ENCODE results near the gene LPAR1.

DNA sequence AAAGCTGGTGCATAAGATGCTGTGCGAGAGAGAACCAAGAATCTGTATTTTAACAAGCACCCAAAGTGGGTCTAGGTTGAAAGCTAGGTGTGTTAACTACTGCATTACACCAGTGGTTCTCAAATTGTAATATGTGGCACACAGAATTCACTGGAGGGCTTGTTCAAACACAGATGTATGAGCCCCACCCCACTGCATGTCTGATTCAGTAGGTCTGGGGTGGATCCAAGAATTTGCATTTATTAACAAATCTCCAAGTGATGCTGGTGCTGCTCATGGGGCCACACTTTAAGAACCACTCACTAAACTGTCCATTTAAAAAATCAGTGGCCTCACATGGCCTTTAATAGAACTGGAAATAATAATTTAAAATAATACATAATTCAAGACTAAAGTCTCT lies 40.4 kb downstream of the LPAR1 start:
- TF ChIP-seq, protein P1, sequence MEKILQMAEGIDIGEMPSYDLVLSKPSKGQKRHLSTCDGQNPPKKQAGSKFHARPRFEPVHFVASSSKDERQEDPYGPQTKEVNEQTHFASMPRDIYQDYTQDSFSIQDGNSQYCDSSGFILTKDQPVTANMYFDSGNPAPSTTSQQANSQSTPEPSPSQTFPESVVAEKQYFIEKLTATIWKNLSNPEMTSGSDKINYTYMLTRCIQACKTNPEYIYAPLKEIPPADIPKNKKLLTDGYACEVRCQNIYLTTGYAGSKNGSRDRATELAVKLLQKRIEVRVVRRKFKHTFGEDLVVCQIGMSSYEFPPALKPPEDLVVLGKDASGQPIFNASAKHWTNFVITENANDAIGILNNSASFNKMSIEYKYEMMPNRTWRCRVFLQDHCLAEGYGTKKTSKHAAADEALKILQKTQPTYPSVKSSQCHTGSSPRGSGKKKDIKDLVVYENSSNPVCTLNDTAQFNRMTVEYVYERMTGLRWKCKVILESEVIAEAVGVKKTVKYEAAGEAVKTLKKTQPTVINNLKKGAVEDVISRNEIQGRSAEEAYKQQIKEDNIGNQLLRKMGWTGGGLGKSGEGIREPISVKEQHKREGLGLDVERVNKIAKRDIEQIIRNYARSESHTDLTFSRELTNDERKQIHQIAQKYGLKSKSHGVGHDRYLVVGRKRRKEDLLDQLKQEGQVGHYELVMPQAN (IDR thresholded peaks at IDR 0.05; ENCODE audit: borderline replicate concordance), result no peak
- TF ChIP-seq, protein P2, sequence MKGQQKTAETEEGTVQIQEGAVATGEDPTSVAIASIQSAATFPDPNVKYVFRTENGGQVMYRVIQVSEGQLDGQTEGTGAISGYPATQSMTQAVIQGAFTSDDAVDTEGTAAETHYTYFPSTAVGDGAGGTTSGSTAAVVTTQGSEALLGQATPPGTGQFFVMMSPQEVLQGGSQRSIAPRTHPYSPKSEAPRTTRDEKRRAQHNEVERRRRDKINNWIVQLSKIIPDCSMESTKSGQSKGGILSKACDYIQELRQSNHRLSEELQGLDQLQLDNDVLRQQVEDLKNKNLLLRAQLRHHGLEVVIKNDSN (CRISPR knock-in tag; IDR thresholded peaks at IDR 0.05), result no peak
- TF ChIP-seq JUND (IDR thresholded peaks at IDR 0.05; ENCODE audit: borderline replicate concordance, low read depth, low read length) (no peak), JUND (tag; IDR thresholded peaks at IDR 0.05; ENCODE audit: borderline replicate concordance, low read depth, low read length) (no peak), POLR2A (conservative IDR thresholded peaks at IDR 0.05) (no peak), RFX5 (IDR thresholded peaks at IDR 0.05; ENCODE audit: low read depth, low read length) (no peak), ZEB2 (IDR thresholded peaks at IDR 0.05) (no peak)
- TF ChIP-seq, protein P3, sequence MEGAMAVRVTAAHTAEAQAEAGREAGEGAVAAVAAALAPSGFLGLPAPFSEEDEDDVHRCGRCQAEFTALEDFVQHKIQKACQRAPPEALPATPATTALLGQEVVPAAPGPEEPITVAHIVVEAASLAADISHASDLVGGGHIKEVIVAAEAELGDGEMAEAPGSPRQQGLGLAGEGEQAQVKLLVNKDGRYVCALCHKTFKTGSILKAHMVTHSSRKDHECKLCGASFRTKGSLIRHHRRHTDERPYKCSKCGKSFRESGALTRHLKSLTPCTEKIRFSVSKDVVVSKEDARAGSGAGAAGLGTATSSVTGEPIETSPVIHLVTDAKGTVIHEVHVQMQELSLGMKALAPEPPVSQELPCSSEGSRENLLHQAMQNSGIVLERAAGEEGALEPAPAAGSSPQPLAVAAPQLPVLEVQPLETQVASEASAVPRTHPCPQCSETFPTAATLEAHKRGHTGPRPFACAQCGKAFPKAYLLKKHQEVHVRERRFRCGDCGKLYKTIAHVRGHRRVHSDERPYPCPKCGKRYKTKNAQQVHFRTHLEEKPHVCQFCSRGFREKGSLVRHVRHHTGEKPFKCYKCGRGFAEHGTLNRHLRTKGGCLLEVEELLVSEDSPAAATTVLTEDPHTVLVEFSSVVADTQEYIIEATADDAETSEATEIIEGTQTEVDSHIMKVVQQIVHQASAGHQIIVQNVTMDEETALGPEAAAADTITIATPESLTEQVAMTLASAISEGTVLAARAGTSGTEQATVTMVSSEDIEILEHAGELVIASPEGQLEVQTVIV (CRISPR knock-in tag; IDR thresholded peaks at IDR 0.05; ENCODE audit: borderline replicate concordance), result no peak
- TF ChIP-seq, protein P4, sequence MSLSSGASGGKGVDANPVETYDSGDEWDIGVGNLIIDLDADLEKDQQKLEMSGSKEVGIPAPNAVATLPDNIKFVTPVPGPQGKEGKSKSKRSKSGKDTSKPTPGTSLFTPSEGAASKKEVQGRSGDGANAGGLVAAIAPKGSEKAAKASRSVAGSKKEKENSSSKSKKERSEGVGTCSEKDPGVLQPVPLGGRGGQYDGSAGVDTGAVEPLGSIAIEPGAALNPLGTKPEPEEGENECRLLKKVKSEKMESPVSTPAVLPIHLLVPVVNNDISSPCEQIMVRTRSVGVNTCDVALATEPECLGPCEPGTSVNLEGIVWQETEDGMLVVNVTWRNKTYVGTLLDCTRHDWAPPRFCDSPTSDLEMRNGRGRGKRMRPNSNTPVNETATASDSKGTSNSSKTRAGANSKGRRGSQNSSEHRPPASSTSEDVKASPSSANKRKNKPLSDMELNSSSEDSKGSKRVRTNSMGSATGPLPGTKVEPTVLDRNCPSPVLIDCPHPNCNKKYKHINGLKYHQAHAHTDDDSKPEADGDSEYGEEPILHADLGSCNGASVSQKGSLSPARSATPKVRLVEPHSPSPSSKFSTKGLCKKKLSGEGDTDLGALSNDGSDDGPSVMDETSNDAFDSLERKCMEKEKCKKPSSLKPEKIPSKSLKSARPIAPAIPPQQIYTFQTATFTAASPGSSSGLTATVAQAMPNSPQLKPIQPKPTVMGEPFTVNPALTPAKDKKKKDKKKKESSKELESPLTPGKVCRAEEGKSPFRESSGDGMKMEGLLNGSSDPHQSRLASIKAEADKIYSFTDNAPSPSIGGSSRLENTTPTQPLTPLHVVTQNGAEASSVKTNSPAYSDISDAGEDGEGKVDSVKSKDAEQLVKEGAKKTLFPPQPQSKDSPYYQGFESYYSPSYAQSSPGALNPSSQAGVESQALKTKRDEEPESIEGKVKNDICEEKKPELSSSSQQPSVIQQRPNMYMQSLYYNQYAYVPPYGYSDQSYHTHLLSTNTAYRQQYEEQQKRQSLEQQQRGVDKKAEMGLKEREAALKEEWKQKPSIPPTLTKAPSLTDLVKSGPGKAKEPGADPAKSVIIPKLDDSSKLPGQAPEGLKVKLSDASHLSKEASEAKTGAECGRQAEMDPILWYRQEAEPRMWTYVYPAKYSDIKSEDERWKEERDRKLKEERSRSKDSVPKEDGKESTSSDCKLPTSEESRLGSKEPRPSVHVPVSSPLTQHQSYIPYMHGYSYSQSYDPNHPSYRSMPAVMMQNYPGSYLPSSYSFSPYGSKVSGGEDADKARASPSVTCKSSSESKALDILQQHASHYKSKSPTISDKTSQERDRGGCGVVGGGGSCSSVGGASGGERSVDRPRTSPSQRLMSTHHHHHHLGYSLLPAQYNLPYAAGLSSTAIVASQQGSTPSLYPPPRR (CRISPR knock-in tag; IDR thresholded peaks at IDR 0.05; ENCODE audit: borderline replicate concordance), result no peak

Measured in K562 (cell line).